ENCODE results near the gene EPRS1. TPM values are rescaled to one million over a fixed set of nuclear protein-coding genes. Genes with fewer than 3 reads are reported as not detected.

EPRS1 gene
- total and polyA plus RNA-seq, 4 donors, result 20.4 to 59.3 (median 39.2) TPM

DNA sequence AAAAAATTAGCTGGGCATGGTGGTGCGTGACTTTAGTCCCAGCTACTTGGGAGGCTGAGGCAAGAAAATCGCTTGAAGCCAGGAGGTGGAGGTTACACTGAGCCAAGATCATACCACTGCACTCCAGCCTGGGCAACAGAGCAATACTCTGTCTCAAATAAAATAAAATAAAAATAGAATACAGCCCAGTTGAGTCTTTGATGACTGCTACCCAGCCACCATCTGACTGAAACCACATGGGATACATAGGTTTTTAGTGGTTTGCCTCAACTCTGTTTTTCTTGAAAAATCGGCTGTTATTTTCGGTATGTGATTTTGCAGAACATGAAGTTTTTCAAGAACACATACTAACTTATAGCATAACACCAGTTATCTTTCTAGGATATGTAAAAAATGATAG is 46.5 kb downstream of the EPRS1 start:
- TF ChIP-seq, protein P1, sequence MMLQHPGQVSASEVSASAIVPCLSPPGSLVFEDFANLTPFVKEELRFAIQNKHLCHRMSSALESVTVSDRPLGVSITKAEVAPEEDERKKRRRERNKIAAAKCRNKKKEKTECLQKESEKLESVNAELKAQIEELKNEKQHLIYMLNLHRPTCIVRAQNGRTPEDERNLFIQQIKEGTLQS (IDR thresholded peaks at IDR 0.05), result no peak
- TF ChIP-seq RXRA (IDR thresholded peaks at IDR 0.05), result no peak
- TF ChIP-seq TAF1 (conservative IDR thresholded peaks at IDR 0.05), result no peak
- TF ChIP-seq HNF4G (IDR thresholded peaks at IDR 0.05), result no peak
- no peak for TF ChIP-seq FOXA2 (IDR thresholded peaks at IDR 0.05)
- TF ChIP-seq JUND (IDR thresholded peaks at IDR 0.05), result no peak
- TF ChIP-seq, protein P2, sequence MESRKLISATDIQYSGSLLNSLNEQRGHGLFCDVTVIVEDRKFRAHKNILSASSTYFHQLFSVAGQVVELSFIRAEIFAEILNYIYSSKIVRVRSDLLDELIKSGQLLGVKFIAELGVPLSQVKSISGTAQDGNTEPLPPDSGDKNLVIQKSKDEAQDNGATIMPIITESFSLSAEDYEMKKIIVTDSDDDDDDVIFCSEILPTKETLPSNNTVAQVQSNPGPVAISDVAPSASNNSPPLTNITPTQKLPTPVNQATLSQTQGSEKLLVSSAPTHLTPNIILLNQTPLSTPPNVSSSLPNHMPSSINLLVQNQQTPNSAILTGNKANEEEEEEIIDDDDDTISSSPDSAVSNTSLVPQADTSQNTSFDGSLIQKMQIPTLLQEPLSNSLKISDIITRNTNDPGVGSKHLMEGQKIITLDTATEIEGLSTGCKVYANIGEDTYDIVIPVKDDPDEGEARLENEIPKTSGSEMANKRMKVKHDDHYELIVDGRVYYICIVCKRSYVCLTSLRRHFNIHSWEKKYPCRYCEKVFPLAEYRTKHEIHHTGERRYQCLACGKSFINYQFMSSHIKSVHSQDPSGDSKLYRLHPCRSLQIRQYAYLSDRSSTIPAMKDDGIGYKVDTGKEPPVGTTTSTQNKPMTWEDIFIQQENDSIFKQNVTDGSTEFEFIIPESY (IDR thresholded peaks at IDR 0.05), result no peak
- no peak for TF ChIP-seq HNF4A (conservative IDR thresholded peaks at IDR 0.05)
- no peak for TF ChIP-seq EGR1 (IDR thresholded peaks at IDR 0.05; ENCODE audit: low read depth in 2 of 2)
- no peak for TF ChIP-seq YY1 (IDR thresholded peaks at IDR 0.05)
- TF ChIP-seq, protein P3, sequence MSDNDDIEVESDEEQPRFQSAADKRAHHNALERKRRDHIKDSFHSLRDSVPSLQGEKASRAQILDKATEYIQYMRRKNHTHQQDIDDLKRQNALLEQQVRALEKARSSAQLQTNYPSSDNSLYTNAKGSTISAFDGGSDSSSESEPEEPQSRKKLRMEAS (IDR thresholded peaks at IDR 0.05), result no peak
- no peak for TF ChIP-seq GABPA (IDR thresholded peaks at IDR 0.05 in 1 of 2, conservative IDR thresholded peaks at IDR 0.05 in 1 of 2)
- TF ChIP-seq, protein P4, sequence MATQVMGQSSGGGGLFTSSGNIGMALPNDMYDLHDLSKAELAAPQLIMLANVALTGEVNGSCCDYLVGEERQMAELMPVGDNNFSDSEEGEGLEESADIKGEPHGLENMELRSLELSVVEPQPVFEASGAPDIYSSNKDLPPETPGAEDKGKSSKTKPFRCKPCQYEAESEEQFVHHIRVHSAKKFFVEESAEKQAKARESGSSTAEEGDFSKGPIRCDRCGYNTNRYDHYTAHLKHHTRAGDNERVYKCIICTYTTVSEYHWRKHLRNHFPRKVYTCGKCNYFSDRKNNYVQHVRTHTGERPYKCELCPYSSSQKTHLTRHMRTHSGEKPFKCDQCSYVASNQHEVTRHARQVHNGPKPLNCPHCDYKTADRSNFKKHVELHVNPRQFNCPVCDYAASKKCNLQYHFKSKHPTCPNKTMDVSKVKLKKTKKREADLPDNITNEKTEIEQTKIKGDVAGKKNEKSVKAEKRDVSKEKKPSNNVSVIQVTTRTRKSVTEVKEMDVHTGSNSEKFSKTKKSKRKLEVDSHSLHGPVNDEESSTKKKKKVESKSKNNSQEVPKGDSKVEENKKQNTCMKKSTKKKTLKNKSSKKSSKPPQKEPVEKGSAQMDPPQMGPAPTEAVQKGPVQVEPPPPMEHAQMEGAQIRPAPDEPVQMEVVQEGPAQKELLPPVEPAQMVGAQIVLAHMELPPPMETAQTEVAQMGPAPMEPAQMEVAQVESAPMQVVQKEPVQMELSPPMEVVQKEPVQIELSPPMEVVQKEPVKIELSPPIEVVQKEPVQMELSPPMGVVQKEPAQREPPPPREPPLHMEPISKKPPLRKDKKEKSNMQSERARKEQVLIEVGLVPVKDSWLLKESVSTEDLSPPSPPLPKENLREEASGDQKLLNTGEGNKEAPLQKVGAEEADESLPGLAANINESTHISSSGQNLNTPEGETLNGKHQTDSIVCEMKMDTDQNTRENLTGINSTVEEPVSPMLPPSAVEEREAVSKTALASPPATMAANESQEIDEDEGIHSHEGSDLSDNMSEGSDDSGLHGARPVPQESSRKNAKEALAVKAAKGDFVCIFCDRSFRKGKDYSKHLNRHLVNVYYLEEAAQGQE (IDR thresholded peaks at IDR 0.05), result no peak
- TF ChIP-seq NR2F2 (IDR thresholded peaks at IDR 0.05), result no peak
- TF ChIP-seq, protein P5, sequence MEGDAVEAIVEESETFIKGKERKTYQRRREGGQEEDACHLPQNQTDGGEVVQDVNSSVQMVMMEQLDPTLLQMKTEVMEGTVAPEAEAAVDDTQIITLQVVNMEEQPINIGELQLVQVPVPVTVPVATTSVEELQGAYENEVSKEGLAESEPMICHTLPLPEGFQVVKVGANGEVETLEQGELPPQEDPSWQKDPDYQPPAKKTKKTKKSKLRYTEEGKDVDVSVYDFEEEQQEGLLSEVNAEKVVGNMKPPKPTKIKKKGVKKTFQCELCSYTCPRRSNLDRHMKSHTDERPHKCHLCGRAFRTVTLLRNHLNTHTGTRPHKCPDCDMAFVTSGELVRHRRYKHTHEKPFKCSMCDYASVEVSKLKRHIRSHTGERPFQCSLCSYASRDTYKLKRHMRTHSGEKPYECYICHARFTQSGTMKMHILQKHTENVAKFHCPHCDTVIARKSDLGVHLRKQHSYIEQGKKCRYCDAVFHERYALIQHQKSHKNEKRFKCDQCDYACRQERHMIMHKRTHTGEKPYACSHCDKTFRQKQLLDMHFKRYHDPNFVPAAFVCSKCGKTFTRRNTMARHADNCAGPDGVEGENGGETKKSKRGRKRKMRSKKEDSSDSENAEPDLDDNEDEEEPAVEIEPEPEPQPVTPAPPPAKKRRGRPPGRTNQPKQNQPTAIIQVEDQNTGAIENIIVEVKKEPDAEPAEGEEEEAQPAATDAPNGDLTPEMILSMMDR (IDR thresholded peaks at IDR 0.05; ENCODE audit: low read depth, low read length, missing input control), result no peak
- no peak for TF ChIP-seq RAD21 (IDR thresholded peaks at IDR 0.05)
- no peak for TF ChIP-seq FOXA1 (IDR thresholded peaks at IDR 0.05)
- no peak for TF ChIP-seq SP1 (IDR thresholded peaks at IDR 0.05)
- Histone ChIP-seq H3K9me3 (ENCODE audit: control insufficient read depth in 4 of 4, low read length in 3 of 4) (no peaks in the 10 kb centered on the region), H3K4me3 (ENCODE audit: low read depth in 1 of 3, low read length in 3 of 3) (no peak overlapping the region), H3K27me3 (ENCODE audit: control insufficient read depth in 4 of 4, insufficient read depth in 4 of 4, low read length in 3 of 4) (no peaks in the 10 kb centered on the region), H3K27ac (ENCODE audit: low read depth in 1 of 2, low read length in 2 of 2) (no peak overlapping the region), H3K9ac (ENCODE audit: low read depth in 1 of 2, low read length in 2 of 2) (no peak overlapping the region), H3K4me1 (ENCODE audit: control insufficient read depth in 4 of 4, insufficient read depth in 4 of 4, low read length in 3 of 4) (peaks cover 0 to 10% (median 5%) of the 10 kb centered on the region in 4 donors), H3K36me3 (ENCODE audit: control insufficient read depth in 4 of 4, insufficient read depth in 3 of 4, low read depth in 1 of 4, low read length in 3 of 4) (peaks cover 9 to 52% (median 31%) of the 10 kb centered on the region in 4 donors)
- 73% methylated on average over 4 of the region's 4 CpGs for WGBS
- DNase-seq (ENCODE audit: low spot score), result no peak

Other genes with a start within 250 kb of the EPRS1 start
- gene SLC30A10, start 117.9 kb downstream of the EPRS1 start, total RNA-seq, result 10 to 100 TPM; 56.5 to 90.9 TPM
- 10 to 100 TPM; 18.5 to 18.8 TPM for gene SLC30A10, start 117.9 kb downstream of the EPRS1 start, polyA plus RNA-seq
- 10 to 100 TPM; 11.5 to 16.4 TPM for gene BPNT1, start 43.3 kb upstream of the EPRS1 start, total RNA-seq
- gene BPNT1, start 43.3 kb upstream of the EPRS1 start, polyA plus RNA-seq, result 10 to 100 TPM; 12.0 to 13.1 TPM
- 10 to 100 TPM; 44.6 to 53.8 TPM for gene IARS2, start 47.6 kb upstream of the EPRS1 start, total RNA-seq
- gene IARS2, start 47.6 kb upstream of the EPRS1 start, polyA plus RNA-seq, result 10 to 100 TPM; 31.8 to 43.8 TPM
- 10 to 100 TPM; 16.7 to 24.0 TPM for gene RAB3GAP2, start 225.9 kb upstream of the EPRS1 start, total RNA-seq
- 1 to 10 TPM; 5.3 to 6.1 TPM for gene RAB3GAP2, start 225.9 kb upstream of the EPRS1 start, polyA plus RNA-seq

All from liver (tissue), 9 donors.